HepG2 (cell line): ENCODE data around the gene NOXA1. TPM values are rescaled to one million over a fixed set of nuclear protein-coding genes. Genes with fewer than 3 reads are reported as not detected.

Experiments used
- ATAC-seq: fragments of 200-7000 bp; cut with Tn5 transposase; 3 replicates; pipeline ENCODE4 v1.9.1; 2020; ENCODE audit warnings: mild to moderate bottlenecking, moderate library complexity
- BruUV-seq: library from RNA; stranded (reverse); fragments of 400-500 nt; replicated peaks from 2 replicates; lab custom pipeline; 2021; lab: Mats Ljungman, UMichigan
- CTCF ChIA-PET: fragments of 300-600 bp; formaldehyde crosslinking; extraction: SDS; loops from one replicate; lab custom pipeline; 2021; ENCODE audit warnings: low total read pairs, inconsistent platforms, low intra/inter-chr PET ratio; lab: Yijun Ruan, JAX
- POLR2A ChIA-PET: fragments of 350-600 bp; sonication (Branson Sonifier 250); formaldehyde crosslinking; loops from one replicate; lab custom pipeline; 2020; ENCODE audit warnings: antibody characterized with exemption, inconsistent platforms; lab: Yijun Ruan, JAX
- DNase-seq: peaks from one replicate; pipeline ENCODE4 v3.0.0-alpha.2; 2015; ENCODE audit warnings: low spot score
- FAIRE-seq: peaks from 3 replicates; lab custom pipeline; 2011; peaks lifted over from hg19 to GRCh38; lab: Jason Lieb, UNC
- H2AFZ ChIP-seq: one replicate; pipeline ENCODE4 v1.6.1; 2011; ENCODE audit warnings: low read length, inconsistent platforms
- H3K27ac ChIP-seq: fragments of 300-600 bp; 3 replicates; pipeline ENCODE4 v1.8.0; 2011; ENCODE audit warnings: mixed run types, mild to moderate bottlenecking, mixed read lengths, low read length, inconsistent platforms; ENCODE audit not compliant: insufficient read depth; ENCODE audit errors: extremely low read length
- H3K27me3 ChIP-seq, 2 experiments: fragments of 200-600 bp in 1 of 2; 2 replicates in 1 of 2; 3 replicates in 1 of 2; pipeline versions ENCODE4 v1.6.0 to v1.8.0; 2011; ENCODE audit warnings: low read length in 2 of 2, mild to moderate bottlenecking in 2 of 2, moderate library complexity in 2 of 2, inconsistent platforms in 1 of 2; ENCODE audit not compliant: insufficient read depth in 2 of 2, control insufficient read depth in 1 of 2
- H3K36me3 ChIP-seq, 2 experiments: fragments of 200-600 bp in 1 of 2; replicated peaks in 1 of 2; 2 replicates in 1 of 2; 3 replicates in 1 of 2; pipeline versions ENCODE4 v1.5.1 to v1.8.0; 2011; ENCODE audit warnings: low read length in 2 of 2, inconsistent platforms in 1 of 2; ENCODE audit not compliant: insufficient read depth in 2 of 2, control insufficient read depth in 1 of 2
- H3K4me1 ChIP-seq: 2 replicates; pipeline ENCODE4 v1.5.1; 2012; ENCODE audit warnings: low read length, inconsistent platforms; ENCODE audit not compliant: insufficient read depth
- H3K4me2 ChIP-seq: 2 replicates; pipeline ENCODE4 v1.6.0; 2011; ENCODE audit warnings: low read depth, low read length, inconsistent platforms
- H3K4me3 ChIP-seq, 3 experiments: fragments of 200-600 bp in 1 of 3; sonication (generic), shearing (Covaris generic) in 1 of 3; replicated peaks in 1 of 3; 2 replicates each; pipeline ENCODE4 v1.5.1; 2011 to 2016; ENCODE audit warnings: low read length in 3 of 3, inconsistent platforms in 2 of 3, low read depth in 2 of 3, mild to moderate bottlenecking in 2 of 3, control low read depth in 1 of 3, mixed read lengths in 1 of 3; ENCODE audit not compliant: insufficient read depth in 1 of 3
- H3K79me2 ChIP-seq: one replicate; pipeline ENCODE4 v1.6.1; 2011; ENCODE audit warnings: low read length, inconsistent platforms; ENCODE audit not compliant: insufficient read depth
- H3K9ac ChIP-seq: 2 replicates; pipeline ENCODE4 v1.6.0; 2011; ENCODE audit warnings: mild to moderate bottlenecking, low read depth, low read length, inconsistent platforms; ENCODE audit not compliant: insufficient read depth
- H3K9me3 ChIP-seq: 2 replicates; pipeline ENCODE4 v1.5.1; 2012; ENCODE audit warnings: mild to moderate bottlenecking, low read length
- H4K20me1 ChIP-seq: 2 replicates; pipeline ENCODE4 v1.6.0; 2011; ENCODE audit warnings: inconsistent platforms, mild to moderate bottlenecking, low read length, moderate library complexity; ENCODE audit not compliant: insufficient read depth
- CENPX ChIP-seq: sonication (generic); formaldehyde crosslinking; IDR thresholded peaks from 2 replicates; pipeline ENCODE4 v1.9.0; 2021; ENCODE audit warnings: mild to moderate bottlenecking, missing genetic modification reagents, moderate library complexity
- HOXD1 ChIP-seq: sonication (generic); formaldehyde crosslinking; IDR thresholded peaks from 2 replicates; pipeline ENCODE4 v1.5.0; 2020; ENCODE audit warnings: missing genetic modification reagents
- IRF1 ChIP-seq: sonication (generic); formaldehyde crosslinking; IDR thresholded peaks from 2 replicates; pipeline ENCODE4 v1.4.0; 2020; ENCODE audit warnings: low read depth, mild to moderate bottlenecking, missing genetic modification reagents
- MYNN ChIP-seq: sonication (generic); formaldehyde crosslinking; IDR thresholded peaks from 2 replicates; pipeline ENCODE4 v1.4.0; 2020; ENCODE audit warnings: mild to moderate bottlenecking, low read depth, missing genetic modification reagents
- NFIB ChIP-seq: sonication (generic); formaldehyde crosslinking; IDR thresholded peaks from 2 replicates; pipeline ENCODE4 v1.9.0; 2021; ENCODE audit warnings: missing genetic modification reagents, mild to moderate bottlenecking, borderline replicate concordance
- RORA ChIP-seq: sonication (generic); formaldehyde crosslinking; IDR thresholded peaks from 2 replicates; pipeline ENCODE4 v1.5.0; 2020; ENCODE audit warnings: mild to moderate bottlenecking, missing genetic modification reagents, moderate library complexity
- ZBTB33 ChIP-seq: sonication (generic); formaldehyde crosslinking; IDR thresholded peaks from 2 replicates; pipeline ENCODE4 v1.4.0; 2020; ENCODE audit warnings: missing genetic modification reagents
- ZMAT3 ChIP-seq: sonication (generic); formaldehyde crosslinking; conservative IDR thresholded peaks from 2 replicates; pipeline ENCODE4 v1.7.0; 2021; ENCODE audit warnings: missing genetic modification reagents
- ZNF207 ChIP-seq: fragments of 450-650 bp; IDR thresholded peaks from 2 replicates; pipeline ENCODE4 v1.6.1; 2016; ENCODE audit warnings: antibody characterized with exemption, borderline replicate concordance
- ZNF281 ChIP-seq: sonication (generic); formaldehyde crosslinking; IDR thresholded peaks from 2 replicates; pipeline ENCODE4 v1.4.0; 2020; ENCODE audit warnings: missing genetic modification reagents, borderline replicate concordance
- ZNF567 ChIP-seq: sonication (generic); formaldehyde crosslinking; IDR thresholded peaks from 2 replicates; pipeline ENCODE4 v1.8.1; 2023; ENCODE audit warnings: mild to moderate bottlenecking, missing genetic modification reagents, borderline replicate concordance
- ZSCAN30 ChIP-seq: sonication (generic); formaldehyde crosslinking; IDR thresholded peaks from 2 replicates; pipeline ENCODE4 v1.5.0; 2020; ENCODE audit warnings: mild to moderate bottlenecking, missing genetic modification reagents
- WGBS: methylation state at CpG from one replicate; pipeline ENCODE4 v1.1.6; 2017; ENCODE audit warnings: low lambda C conversion rate; 5-methylcytosine and 5-hydroxymethylcytosine counted together
- in situ Hi-C: cut with HindIII; loops from 2 replicates; pipeline ENCODE4 v1.10.0; 2017; ENCODE audit warnings: low pct_unique_long_range_greater_than_20kb; ENCODE audit not compliant: extremely low pct_ligation_motif_present
- intact Hi-C: fragments of 100-400 bp; cut with micrococcal nuclease; formaldehyde crosslinking; loops from one replicate; pipeline ENCODE4 v1.10.0; 2022; ENCODE audit not compliant: unreplicated experiment
- polyA plus RNA-seq, 8 experiments: library from polyadenylated mRNA; depleted of rRNA in 3 of 8; stranded (reverse) in 7 of 8; unstranded in 1 of 8; fragments of >200 nt; fragmentation: Illumina TruSeq in 4 of 8; extraction: Trizol in 4 of 8; gene quantifications; 2 replicates each; pipeline versions ENCODE4 v1.2.1 to v1.2.3, GENCODE V29; 2011 to 2016; ENCODE audit warnings: low read depth in 4 of 8, missing spikeins in 1 of 8, mixed read lengths in 1 of 8; ENCODE audit not compliant: insufficient read depth in 1 of 8
- total RNA-seq, 5 experiments: library from RNA; depleted of rRNA; stranded (reverse); fragments of >200 nt; fragmentation: Illumina TruSeq; extraction: Trizol; gene quantifications; 2 replicates each; pipeline ENCODE4 v1.2.3, GENCODE V29; 2016; ENCODE audit warnings: low read depth in 1 of 5
- TF ChIP-seq, protein P1 (sequence below): sonication (generic); formaldehyde crosslinking; IDR thresholded peaks from 2 replicates; pipeline ENCODE4 v1.4.0; 2020; ENCODE audit warnings: mild to moderate bottlenecking, missing genetic modification reagents
- TF ChIP-seq, protein P2 (sequence below): sonication (generic); formaldehyde crosslinking; IDR thresholded peaks from 2 replicates; pipeline ENCODE4 v1.8.1; 2023; ENCODE audit warnings: mild to moderate bottlenecking, inconsistent platforms, moderate library complexity, missing genetic modification reagents, borderline replicate concordance

The NOXA1 gene
- total and polyA plus RNA-seq, 2 of the 13 experiments (the other 11 are each of a cell fraction or from before 2014, with no cell fraction given) = 0.78 to 1.2 TPM

DNA sequence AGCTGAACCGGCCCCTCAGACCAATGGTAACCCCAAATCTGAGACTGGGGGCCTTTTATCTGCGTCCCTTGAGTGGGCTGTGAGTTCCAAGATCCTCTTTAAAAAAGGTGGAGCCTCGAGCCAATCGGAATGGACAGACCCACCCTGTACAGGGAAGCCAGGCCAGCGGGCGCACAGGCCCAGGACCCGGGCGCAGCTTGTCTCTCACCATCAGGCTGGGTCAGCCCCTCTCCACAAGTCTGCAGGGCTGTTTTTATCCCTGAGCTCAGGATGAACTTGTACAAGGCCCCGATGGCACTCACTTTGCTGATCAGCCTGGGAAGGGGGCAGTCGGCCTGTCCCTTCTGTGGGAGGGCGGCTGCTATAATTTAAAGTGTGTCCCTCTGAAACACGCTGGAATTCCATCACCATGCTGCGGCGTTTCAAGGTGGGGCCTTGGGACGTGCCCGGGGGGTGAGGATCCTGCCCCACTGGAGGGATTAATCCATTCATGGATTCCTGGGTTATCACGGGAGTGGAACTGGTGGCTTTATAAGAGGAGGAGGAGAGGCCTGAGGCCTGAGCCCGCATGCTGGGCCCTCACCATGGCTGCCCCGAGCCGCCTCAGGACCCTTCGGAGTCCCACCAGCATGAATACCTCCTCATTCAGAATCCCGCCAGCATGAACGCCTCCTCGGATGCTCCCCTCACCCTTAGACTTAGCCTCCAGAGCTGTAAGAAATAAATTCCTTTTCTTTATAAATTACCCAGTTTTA is 14.4 kb upstream of the NOXA1 start:
- ATAC-seq (no peak), DNase-seq (no peak)
- Histone ChIP-seq H3K27me3 (no peaks in the 10 kb centered on the region), H3K27ac (no peak overlapping the region)
- no TSS peak for BruUV-seq
- CTCF ChIA-PET = no interaction called here
- no peak for TF ChIP-seq RORA (CRISPR knock-in tag)
- no peak for TF ChIP-seq ZMAT3 (CRISPR knock-in tag)
- TF ChIP-seq ZNF567 = no peak
- TF ChIP-seq, protein P1, sequence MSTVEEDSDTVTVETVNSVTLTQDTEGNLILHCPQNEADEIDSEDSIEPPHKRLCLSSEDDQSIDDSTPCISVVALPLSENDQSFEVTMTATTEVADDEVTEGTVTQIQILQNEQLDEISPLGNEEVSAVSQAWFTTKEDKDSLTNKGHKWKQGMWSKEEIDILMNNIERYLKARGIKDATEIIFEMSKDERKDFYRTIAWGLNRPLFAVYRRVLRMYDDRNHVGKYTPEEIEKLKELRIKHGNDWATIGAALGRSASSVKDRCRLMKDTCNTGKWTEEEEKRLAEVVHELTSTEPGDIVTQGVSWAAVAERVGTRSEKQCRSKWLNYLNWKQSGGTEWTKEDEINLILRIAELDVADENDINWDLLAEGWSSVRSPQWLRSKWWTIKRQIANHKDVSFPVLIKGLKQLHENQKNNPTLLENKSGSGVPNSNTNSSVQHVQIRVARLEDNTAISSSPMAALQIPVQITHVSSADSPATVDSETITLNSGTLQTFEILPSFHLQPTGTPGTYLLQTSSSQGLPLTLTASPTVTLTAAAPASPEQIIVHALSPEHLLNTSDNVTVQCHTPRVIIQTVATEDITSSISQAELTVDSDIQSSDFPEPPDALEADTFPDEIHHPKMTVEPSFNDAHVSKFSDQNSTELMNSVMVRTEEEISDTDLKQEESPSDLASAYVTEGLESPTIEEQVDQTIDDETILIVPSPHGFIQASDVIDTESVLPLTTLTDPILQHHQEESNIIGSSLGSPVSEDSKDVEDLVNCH (CRISPR knock-in tag) = no peak
- TF ChIP-seq ZNF281 (CRISPR knock-in tag) = no peak
- no peak for TF ChIP-seq ZBTB33 (CRISPR knock-in tag)
- TF ChIP-seq ZSCAN30 = no peak
- TF ChIP-seq, protein P2, sequence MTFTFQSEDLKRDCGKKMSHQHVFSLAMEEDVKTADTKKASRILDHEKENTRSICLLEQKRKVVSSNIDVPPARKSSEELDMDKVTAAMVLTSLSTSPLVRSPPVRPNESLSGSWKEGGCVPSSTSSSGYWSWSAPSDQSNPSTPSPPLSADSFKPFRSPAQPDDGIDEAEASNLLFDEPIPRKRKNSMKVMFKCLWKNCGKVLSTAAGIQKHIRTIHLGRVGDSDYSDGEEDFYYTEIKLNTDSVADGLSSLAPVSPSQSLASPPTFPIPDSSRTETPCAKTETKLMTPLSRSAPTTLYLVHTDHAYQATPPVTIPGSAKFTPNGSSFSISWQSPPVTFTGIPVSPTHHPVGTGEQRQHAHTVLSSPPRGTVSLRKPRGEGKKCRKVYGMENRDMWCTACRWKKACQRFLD (CRISPR knock-in tag) = no peak
- no peak for TF ChIP-seq ZNF207
- TF ChIP-seq HOXD1 (CRISPR knock-in tag) = no peak
- TF ChIP-seq NFIB (CRISPR knock-in tag) = no peak
- TF ChIP-seq MYNN (CRISPR knock-in tag) = no peak
- no peak for TF ChIP-seq IRF1 (CRISPR knock-in tag)
- no peak for TF ChIP-seq CENPX (CRISPR knock-in tag)
- TF ChIP-seq, all 625 proteins: peak for 0
- Histone ChIP-seq H3K4me1 (peaks cover 19% of the 10 kb centered on the region), H3K36me3 (no peaks in the 10 kb centered on the region), H3K9me3 (no peaks in the 10 kb centered on the region), H3K79me2 (no peaks in the 10 kb centered on the region), H3K9ac (no peak overlapping the region), H3K4me3 (no peak overlapping the region), H3K4me2 (no peak overlapping the region), H4K20me1 (no peaks in the 10 kb centered on the region), H2AFZ (no peak overlapping the region)
- in situ Hi-C loops (loop anchor here (5.0 kb wide), 1 partner anchor 117 kb away; no protein-coding TSS in a partner anchor), intact Hi-C loops (loop anchor here (10.0 kb wide), 1 partner anchor 104 kb away; the partner anchor contains the start of gene NRARP)
- FAIRE-seq = no peak
- POLR2A ChIA-PET = no interaction called here
- 87% methylated on average over 10 of the region's 24 CpGs for WGBS
